Measurements from ENCODE around the gene CTSZ. TPM values are rescaled to one million over a fixed set of nuclear protein-coding genes. Genes with fewer than 3 reads are reported as not detected.

Gene CTSZ
- total and polyA plus RNA-seq, 10 of the 15 experiments (the other 5 are each of a cell fraction or from before 2014, with no cell fraction given), result 6.0 to 301 (median 154) TPM

DNA sequence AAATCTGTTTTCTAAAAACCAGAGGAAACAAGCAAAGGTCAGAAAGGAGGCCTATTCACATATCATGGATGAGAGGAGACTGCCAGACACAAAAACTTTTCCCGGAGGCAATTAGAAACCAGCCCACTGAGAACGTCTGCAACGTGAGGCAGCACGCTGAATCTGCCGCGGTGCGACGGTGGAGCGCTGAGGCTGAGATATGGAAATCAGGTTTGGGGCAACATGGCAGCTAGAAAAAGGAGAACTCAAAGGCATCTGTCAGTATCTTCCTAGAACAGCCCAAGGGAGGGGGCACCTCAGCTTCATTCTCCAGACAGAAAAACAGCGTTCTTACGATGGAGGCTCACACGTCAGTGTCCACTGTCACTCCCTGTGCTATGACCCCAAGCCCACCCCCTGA is 30.3 kb upstream of the CTSZ start (continued):
- TF ChIP-seq, protein P1, sequence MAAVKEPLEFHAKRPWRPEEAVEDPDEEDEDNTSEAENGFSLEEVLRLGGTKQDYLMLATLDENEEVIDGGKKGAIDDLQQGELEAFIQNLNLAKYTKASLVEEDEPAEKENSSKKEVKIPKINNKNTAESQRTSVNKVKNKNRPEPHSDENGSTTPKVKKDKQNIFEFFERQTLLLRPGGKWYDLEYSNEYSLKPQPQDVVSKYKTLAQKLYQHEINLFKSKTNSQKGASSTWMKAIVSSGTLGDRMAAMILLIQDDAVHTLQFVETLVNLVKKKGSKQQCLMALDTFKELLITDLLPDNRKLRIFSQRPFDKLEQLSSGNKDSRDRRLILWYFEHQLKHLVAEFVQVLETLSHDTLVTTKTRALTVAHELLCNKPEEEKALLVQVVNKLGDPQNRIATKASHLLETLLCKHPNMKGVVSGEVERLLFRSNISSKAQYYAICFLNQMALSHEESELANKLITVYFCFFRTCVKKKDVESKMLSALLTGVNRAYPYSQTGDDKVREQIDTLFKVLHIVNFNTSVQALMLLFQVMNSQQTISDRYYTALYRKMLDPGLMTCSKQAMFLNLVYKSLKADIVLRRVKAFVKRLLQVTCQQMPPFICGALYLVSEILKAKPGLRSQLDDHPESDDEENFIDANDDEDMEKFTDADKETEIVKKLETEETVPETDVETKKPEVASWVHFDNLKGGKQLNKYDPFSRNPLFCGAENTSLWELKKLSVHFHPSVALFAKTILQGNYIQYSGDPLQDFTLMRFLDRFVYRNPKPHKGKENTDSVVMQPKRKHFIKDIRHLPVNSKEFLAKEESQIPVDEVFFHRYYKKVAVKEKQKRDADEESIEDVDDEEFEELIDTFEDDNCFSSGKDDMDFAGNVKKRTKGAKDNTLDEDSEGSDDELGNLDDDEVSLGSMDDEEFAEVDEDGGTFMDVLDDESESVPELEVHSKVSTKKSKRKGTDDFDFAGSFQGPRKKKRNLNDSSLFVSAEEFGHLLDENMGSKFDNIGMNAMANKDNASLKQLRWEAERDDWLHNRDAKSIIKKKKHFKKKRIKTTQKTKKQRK (IDR thresholded peaks at IDR 0.05; ENCODE audit: low read depth, low read length), result no peak

DNA sequence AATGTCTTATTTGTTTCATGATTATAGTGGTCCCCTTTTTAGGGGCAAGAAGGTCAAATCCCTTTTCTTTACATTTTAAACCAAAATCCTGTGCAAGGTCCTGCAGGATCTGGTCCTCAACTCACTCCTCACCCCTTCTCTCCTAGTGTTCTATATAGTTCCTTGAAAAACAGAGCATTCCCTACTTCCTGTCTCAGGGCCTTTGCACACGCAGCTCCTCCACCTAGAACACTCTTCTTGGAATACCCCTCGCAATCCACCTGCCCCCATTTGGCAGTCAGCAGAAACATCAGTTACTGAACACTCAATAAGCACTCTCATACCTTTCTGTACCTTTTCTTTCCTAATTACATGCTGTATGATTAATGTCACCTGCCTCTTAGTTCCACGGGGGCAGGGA is 28.3 kb upstream of the CTSZ start:
- H3K9me3 ChIP-seq (replicated peaks; ENCODE audit: control insufficient read depth, insufficient read depth, low read length), result no peaks in the 10 kb centered on the region
- no peaks in the 10 kb centered on the region; the same call in 1 of the 2 replicates for H4K20me1 ChIP-seq (ENCODE audit: control insufficient read depth, insufficient read depth)
- peaks cover 60% of the 10 kb centered on the region for H3K79me2 ChIP-seq (ENCODE audit: control insufficient read depth, insufficient read depth, low read length)
- in situ Hi-C loops (cut with MboI) (no loop called here), intact Hi-C loops (cut with micrococcal nuclease; ENCODE audit: unreplicated experiment) (loop anchor here (10.0 kb wide), 2 partner anchors 51 to 381 kb away; partner anchors contain the start of genes NELFCD and STX16)
- CTCF ChIA-PET, result no interaction called here
- no peak overlapping the region for H3K4me3 ChIP-seq
- RAD21 ChIA-PET (ENCODE audit: unreplicated experiment), result no interaction called here
- H2AFZ ChIP-seq (ENCODE audit: control insufficient read depth, low read depth, low read length), result no peak overlapping the region
- POLR2A ChIA-PET, result no interaction called here
- H3K4me1 ChIP-seq (ENCODE audit: control insufficient read depth, insufficient read depth, low read length), result no peaks in the 10 kb centered on the region
- no peak for DNase-seq (ENCODE audit: low read depth, low spot score)
- SMC1A ChIA-PET (ENCODE audit: uncharacterized antibody, unreplicated experiment), result interaction anchor here (0.6 kb wide), 1 partner anchor 115 kb away, joined by 3 read pairs; no protein-coding TSS in a partner anchor
- H3K36me3 ChIP-seq (ENCODE audit: control insufficient read depth in 2 of 2, insufficient read depth in 2 of 2, low read length in 1 of 2), result peaks cover 9 to 28% of the 10 kb centered on the region in 2 experiments
- no peak overlapping the region for H3K4me2 ChIP-seq (ENCODE audit: control insufficient read depth, insufficient read depth)
- H3K27ac ChIP-seq (ENCODE audit: control insufficient read depth, insufficient read depth), result no peak overlapping the region
- 93% methylated on average over 3 of the region's 3 CpGs for WGBS (ENCODE audit: insufficient coverage, insufficient replicate concordance, low lambda C conversion rate, missing lambda C conversion rate)
- no peaks in the 10 kb centered on the region for H3K27me3 ChIP-seq (replicated peaks in 1 of 2; ENCODE audit: control insufficient read depth in 2 of 2, insufficient read depth in 2 of 2, low read length in 1 of 2)
- BruUV-seq (replicated peaks), result no TSS peak
- ATAC-seq, result no peak
- FAIRE-seq, result no peak
- H3K9ac ChIP-seq (ENCODE audit: control insufficient read depth, insufficient read depth, low read length), result no peak overlapping the region
- TF ChIP-seq EZH2 (IDR thresholded peaks at IDR 0.05; ENCODE audit: borderline replicate concordance, control insufficient read depth, low read depth, low read length) (no peak), RELA (IDR thresholded peaks at IDR 0.05; ENCODE audit: borderline replicate concordance, partially characterized antibody) (no peak), SREBF1 (IDR thresholded peaks at IDR 0.05; ENCODE audit: low read length) (no peak), HDGF (IDR thresholded peaks at IDR 0.05) (no peak), SMAD1 (IDR thresholded peaks at IDR 0.05; ENCODE audit: low read depth, partially characterized antibody) (no peak), WRNIP1 (IDR thresholded peaks at IDR 0.05; ENCODE audit: borderline replicate concordance, low read depth, low read length) (no peak), BHLHE40 (IDR thresholded peaks at IDR 0.05; ENCODE audit: borderline replicate concordance in 1 of 2, low read depth in 2 of 2, low read length in 1 of 2) (no peak), NFYB (IDR thresholded peaks at IDR 0.05; ENCODE audit: insufficient read depth, low read depth, low read length) (no peak), HDAC6 (IDR thresholded peaks at IDR 0.05; ENCODE audit: unreplicated experiment) (no peak), SMARCA5 (IDR thresholded peaks at IDR 0.05) (no peak), RFX5 (IDR thresholded peaks at IDR 0.05; ENCODE audit: low read depth, low read length) (no peak), FOXM1 (IDR thresholded peaks at IDR 0.05; ENCODE audit: low read depth, low read length) (no peak), KAT2A (conservative IDR thresholded peaks at IDR 0.05; ENCODE audit: control insufficient read depth, low read depth, low read length) (no peak), SMC3 (IDR thresholded peaks at IDR 0.05; ENCODE audit: borderline replicate concordance, low read length) (no peak)
- TF ChIP-seq, protein P1 (IDR thresholded peaks at IDR 0.05; ENCODE audit: low read depth, low read length), result no peak

All from GM12878 (cell line).